ENCODE measurements around the gene AMER2.

AMER2 gene, protein sequence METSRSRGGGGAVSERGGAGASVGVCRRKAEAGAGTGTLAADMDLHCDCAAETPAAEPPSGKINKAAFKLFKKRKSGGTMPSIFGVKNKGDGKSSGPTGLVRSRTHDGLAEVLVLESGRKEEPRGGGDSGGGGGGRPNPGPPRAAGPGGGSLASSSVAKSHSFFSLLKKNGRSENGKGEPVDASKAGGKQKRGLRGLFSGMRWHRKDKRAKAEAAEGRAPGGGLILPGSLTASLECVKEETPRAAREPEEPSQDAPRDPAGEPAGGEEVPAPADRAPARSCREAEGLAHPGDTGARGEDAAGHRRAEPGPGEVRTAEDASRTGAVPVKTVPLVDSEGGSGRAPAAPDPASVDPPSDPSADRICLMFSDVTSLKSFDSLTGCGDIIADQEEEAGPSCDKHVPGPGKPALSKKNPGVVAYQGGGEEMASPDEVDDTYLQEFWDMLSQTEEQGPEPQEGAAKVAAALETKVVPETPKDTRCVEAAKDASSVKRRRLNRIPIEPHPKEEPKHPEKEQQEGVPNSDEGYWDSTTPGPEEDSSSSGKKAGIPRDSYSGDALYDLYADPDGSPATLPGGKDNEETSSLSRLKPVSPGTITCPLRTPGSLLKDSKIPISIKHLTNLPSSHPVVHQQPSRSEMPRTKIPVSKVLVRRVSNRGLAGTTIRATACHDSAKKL

DNA sequence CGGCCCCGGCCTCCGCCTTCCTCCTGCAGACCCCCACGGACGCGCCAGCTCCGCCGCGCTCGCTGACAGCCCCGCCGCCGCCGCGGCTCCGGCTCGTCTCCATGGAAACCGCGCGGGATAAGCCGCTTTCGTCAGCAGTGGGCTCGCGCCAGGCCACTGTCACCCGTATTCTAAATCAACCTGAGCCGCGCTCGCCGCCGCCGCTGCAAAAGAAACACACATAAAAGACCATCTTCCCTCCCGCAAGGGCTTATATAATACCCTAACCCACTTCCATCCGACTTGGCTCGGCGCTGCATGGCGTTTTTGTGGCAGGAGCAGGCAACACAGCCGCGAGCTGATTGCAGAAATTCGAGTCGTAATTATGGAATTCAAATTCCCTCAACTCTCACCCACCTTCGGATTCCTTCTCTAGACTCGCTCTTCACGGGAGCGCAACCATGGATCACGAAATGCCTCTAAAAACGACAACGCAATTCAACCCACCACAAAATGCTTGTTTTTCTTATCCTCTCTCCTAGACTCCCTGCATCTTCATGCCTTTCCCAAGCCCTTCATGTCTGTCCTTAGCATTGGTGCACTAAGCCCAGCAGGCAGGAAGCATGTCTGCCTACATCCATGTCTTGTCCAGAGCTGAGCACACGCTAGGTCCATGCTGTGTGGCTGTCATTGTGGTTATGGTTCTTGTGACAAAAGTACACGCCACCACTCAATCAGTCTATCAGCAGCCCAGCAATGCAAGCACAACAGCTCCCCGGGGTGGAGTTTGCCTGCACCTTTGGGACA lies at the start of gene AMER2:
AMER2 (minus strand) TSS at position 772 of the 786 bp plus-strand sequence; CDS start at position 103, 669 bp downstream.
- peak; percentile 10 for DNase-seq

- no peak for DNase-seq
Observed at GRCh38 chr13:25218019-25218418, 45.9 kb upstream of the AMER2 start.

DNA sequence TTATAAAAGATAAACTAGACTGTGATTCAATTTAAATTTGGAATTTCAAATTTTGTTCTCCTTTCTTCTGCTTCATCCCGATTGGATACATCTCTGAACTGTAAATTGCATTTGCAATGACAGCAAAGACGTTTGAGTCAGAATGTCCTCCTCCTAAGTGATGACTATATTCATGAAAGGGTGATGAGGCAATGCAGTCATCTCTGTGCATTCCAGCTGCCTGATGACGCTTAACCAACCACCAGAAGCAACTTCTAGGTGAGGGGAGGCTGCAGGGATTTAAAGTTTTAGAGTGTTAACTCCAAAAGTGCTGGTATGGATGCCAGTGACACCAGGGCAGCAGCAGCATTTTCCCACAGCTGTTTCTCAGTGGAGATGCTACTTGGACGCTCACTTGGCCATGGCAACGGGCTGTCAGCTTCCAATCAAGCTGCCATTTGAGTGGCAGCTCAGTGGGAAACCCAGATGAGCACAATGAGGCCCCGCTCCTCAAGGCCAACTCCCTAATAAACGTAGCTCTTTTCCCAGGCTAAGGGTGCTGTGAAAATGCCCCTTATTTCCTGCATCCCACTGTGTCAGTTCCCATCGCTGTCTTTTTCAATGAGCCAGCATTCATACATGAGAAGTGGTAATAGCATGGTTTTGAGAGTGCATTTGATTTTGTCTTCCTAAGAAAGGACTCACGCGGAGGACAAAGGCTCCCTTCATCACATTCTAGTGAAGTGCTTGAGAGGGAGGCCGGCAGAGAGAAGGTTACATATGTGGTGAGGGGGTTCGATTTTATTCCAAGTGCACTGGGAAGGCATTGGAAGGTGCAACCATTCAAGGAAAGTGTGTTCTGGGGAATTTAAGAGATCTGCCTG lies 45.2 kb upstream of the AMER2 start:
- DNase-seq: peak; percentile 48

DNA sequence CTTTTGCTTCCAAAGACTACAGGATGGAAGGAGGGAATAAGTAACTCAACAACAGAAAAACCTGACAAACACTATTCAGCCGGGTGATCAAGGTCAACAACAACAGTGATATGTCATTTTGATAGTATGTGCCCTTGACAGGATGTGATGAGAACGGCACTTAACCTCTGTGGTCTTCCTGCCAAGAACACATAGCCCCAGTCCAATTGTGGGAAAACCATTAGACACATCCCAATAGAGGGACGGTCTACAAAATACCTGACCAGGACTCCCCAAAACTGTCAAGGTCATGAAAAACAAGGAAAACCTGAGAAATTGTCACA lies 43.1 kb upstream of the AMER2 start:
- DNase-seq: no peak

- peak; percentile 4 for DNase-seq
Observed at GRCh38 chr13:25214491-25215252, 42.6 kb upstream of the AMER2 start.

DNA sequence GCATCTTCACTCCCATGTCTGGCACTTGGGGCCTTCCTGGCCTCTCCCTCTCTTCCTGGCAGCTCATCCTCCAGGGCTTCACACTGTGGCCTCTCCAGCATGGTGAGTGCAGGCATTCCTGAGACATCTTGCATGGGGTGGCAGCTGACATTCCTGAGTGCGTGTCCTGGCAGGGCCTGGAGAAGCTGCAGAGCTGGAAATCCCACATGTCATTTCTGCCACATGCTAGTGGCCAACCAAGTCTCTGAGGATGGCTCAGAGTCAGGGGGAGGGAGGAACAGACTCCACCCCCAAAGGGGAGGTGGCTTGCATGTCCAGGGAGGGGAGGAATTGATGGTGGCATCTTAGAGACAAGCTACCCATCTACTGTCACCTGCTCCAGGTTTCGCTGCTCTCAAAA lies 41.6 kb upstream of the AMER2 start:
- peak; percentile 1 for DNase-seq

DNA sequence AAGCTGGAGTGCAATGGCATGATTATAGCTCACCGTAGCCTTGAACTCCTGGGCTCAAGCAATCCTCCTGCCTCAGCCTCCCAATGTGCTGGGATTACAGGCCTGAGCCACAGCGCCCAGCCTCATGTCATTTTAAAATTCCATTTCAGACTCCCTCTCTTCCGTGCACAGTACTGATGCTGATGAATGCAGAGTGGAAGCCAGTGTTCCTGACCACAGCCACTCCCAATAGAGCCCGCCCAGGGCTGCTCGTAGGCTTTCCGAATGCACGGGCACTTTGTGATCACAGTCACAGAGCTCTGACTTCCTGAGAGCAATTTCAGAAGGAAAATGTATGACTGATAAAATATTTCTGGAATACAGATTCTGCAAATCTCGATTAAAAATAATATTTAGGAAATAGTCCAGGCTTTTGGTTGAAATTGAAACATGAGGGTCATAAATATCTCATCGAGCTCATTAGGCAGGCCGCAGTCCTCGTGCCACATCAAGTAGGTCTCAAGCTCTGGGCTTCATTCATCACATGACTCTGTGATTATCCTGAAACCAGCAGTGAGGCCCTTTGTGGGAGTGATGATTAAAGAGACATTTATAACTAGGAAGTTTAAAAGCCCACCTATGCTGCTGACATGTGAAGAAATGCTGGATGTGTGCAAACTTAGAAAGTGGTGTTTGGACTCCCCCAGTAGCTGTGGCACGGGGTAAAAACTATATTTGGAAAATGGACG lies 38.9 kb upstream of the AMER2 start:
- no peak for DNase-seq

- no peak for DNase-seq
Observed at GRCh38 chr13:25207291-25207810, 35.3 kb upstream of the AMER2 start.

GRCh38 chr13:25204863-25205262 lies 32.8 kb upstream of the AMER2 start:
- no peak for DNase-seq

- DNase-seq: no peak
Observed at GRCh38 chr13:25203127-25203740, 31.1 kb upstream of the AMER2 start.

DNA sequence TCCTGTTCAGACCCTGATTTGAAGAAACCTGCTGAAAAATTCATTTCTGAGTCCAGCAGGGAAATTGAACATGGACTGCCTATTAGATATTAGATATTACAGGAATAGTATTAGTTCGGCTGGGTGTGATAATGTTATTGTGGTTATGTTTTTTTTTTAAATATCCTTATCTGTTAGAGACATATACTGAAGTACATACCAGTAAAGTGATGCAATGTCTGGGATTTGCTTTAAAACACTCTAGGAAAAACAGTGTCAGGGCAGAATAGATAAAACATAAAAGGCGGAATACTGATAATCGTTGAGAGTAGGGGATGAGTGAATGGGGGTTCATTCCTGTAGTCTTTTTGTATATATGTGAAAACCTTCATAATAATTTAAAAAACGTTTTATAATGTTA lies 28.7 kb upstream of the AMER2 start:
- no peak for DNase-seq

- DNase-seq: no peak
Observed at GRCh38 chr13:25198647-25199046, 26.6 kb upstream of the AMER2 start.

DNA sequence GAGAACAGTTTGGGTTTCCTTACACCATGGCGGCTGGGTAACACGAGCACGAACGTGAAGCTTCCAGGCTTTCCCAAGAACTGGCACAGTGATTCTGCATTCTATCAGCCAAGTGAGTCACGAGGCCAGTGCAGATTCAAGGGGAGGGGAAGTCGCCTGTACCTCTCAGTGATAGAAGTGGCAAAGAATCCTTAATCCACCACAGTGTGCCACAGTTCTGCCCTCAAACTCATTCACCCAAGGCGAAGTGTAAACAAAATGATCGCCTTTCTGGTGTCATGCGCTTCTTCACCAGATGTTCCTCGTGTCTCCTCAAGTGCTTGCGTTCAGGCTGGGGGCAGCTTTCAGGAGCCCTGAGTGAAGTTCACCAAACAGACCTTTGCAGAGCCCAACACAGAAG lies 24.9 kb upstream of the AMER2 start:
- no peak for DNase-seq

DNA sequence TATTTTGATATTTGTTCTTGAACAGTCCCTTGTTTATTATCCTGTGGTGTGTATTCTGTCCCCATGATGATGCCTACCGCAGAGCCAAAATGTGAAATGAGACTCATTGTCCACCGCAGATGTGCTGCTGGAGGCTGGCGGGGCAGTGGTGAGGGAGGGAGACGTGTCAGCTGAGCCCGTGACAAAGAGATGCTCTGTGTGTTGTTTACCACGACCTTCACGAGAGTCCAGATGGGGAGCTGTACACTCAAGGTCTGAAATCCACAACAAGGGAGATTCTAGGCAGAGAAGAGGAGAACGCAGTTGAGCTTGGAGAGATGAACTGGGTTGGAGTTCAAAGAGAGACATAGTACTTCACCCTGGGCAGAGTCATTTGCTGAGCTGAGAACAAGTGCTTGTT lies 20.8 kb upstream of the AMER2 start:
- no peak for DNase-seq

DNA sequence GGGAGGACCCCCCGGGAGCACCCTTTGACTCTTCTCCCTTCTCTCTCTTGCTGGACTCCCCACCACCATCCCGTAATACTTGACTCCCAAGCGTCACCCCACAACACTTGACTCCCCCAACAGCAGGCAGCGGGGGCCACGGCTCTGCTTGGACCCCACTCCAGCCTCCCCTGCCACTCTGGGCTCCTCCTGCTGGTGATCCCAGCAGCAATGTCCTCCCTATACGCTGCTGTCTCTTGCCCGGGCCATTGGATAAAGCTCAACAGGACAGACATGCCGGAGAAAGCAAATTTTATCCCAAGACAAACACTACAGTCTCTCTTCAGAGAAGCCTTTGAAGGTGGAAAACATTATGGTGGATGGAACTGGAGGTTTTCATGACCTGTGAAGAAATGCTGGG lies 20.4 kb upstream of the AMER2 start:
- DNase-seq: no peak

- DNase-seq: no peak
Observed at GRCh38 chr13:25192052-25192451, 20.0 kb upstream of the AMER2 start.

DNA sequence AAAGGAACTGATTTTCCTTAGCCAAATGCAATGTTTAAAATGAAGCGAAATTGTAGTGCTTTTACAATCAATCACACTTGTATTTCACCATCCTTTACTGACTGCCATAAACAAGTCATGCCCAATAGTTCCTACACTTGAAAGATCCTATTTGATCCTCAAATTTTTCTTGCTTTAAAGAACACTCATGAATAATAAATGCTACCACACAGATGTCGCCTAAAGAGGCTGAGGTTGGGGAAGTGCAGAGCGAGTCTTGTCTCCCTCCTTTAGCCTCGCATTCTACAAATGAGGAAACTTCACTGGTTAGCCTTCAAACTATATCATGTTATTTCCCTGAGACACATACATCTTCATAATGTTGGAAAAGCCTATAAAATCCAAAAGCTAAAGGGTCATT lies 18.7 kb upstream of the AMER2 start:
- no peak for DNase-seq

GRCh38 chr13:25190256-25190655 lies 18.2 kb upstream of the AMER2 start:
- DNase-seq: no peak

DNA sequence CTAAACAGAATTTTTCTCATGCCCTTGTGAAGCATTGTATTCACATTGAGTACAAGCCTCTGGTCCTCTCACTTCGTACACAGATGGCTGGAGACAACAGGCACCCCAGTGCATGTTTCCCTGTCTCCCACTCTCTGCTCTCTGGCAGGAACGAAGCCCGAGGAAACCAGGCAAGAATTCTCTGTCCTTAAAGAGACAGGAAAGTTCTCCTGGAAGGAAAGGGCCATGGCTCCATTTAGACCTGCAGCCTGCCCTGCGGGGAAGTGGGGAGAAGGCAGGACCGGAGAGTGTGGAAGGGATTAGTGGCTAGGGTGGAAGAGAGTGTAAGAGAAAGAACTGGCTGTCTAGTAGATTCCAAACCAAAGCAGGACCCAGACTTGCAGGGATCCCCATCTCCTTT lies 15.5 kb upstream of the AMER2 start:
- DNase-seq: no peak

- DNase-seq: no peak
Observed at GRCh38 chr13:25186187-25186586, 14.1 kb upstream of the AMER2 start.

- DNase-seq: no peak
Observed at GRCh38 chr13:25181597-25181996, 9.5 kb upstream of the AMER2 start.
